GM12892 (cell line): Measurements from ENCODE around the gene CDC14A.
"Not testable (repeated sequence)": the region's sequence is repeated elsewhere in the genome, so short reads cannot be mapped to it uniquely, and the experiment has no call there.

Source experiments
- DNase-seq: peaks from one replicate; pipeline ENCODE4 v3.0.0; 2011; ENCODE audit not compliant: insufficient read length
- FAIRE-seq: peaks from 2 replicates; lab custom pipeline; 2011; peaks lifted over from hg19 to GRCh38; lab: Jason Lieb, UNC
- POLR2A ChIP-seq: IDR thresholded peaks from 2 replicates; pipeline ENCODE4 v1.6.1; 2011; ENCODE audit warnings: low read depth, low read length, control low read depth
- POLR2AphosphoS5 ChIP-seq: IDR thresholded peaks from 2 replicates; pipeline ENCODE4 v1.6.1; 2011; ENCODE audit warnings: low read depth, low read length, control low read depth
- TAF1 ChIP-seq: IDR thresholded peaks from 2 replicates; pipeline ENCODE4 v1.6.1; 2011; ENCODE audit warnings: low read depth, mild to moderate bottlenecking, control low read depth, low read length, borderline replicate concordance

CDC14A gene

DNA sequence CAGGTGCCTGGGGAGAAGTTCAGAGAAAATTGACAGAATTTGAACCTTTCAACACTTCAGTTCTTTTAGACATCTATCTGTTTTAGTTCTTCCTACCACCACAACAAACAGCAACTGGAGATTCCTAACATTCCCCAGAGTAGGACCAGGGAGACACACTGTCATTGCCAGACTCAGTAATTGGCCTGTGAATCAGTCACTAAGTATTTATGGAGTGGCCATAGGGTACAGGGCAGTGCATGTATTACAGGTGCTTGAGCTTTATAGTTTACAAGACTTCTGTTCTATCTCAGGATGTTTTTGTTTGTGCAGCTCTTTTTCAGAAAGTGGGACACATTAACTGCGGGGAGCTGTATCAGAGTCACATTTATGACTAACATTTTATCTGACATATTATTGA, 1.7 kb downstream of the CDC14A start:
- TF ChIP-seq POLR2A (no peak), POLR2AphosphoS5 (no peak), TAF1 (no peak)
- no peak for DNase-seq
- no peak for FAIRE-seq

DNA sequence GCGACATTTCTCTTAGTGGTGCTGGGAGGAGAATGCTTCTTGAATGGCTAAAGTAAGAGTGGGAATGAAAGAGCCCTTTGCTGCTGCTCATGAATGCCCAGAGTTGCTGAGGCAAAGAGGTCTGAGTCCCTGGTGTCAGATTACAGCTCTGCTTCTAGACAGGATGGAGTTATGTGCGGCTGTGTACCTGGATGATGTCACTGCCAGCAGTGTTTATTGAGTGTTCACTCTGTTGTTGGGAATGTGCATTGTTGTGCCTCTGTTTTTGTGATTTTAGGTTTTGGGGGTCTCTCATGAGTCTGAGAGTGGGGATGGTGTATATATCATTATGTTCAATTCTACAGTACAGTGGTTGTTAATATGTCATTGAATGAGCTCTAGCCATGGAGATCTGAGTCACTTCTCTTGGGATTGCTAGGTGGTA, 2.7 kb downstream of the CDC14A start:
- TF ChIP-seq TAF1 (no peak), POLR2AphosphoS5 (no peak)
- DNase-seq (no peak), FAIRE-seq (peak; percentile 27)

- TF ChIP-seq POLR2AphosphoS5 (no peak), POLR2A (no peak), TAF1 (no peak)
- no peak for FAIRE-seq
- DNase-seq = no peak
These were observed 5.9 kb downstream of the CDC14A start for GRCh38 chr1:100358210-100358609.

DNA sequence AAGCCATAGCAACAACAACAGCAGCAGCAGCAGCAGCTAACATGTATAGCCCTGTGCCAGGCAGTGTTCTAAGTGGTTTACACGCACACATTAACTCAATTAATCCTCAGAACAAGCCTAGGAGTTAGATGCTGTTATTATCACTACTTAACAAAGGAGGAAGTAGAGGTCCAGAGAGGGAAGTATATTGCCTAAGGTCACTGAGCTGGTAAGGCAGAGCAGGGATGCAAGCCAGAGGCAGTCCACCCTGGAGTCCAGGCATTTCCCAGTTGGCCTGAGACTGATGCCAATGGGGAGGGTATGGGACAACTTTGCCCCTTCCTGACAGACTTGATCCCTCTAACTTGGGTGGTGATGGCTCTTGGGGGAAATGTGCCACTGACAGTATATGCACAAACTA, 6.8 kb downstream of the CDC14A start:
- FAIRE-seq = no peak
- no peak for DNase-seq
- TF ChIP-seq POLR2AphosphoS5 (no peak), POLR2A (no peak)

DNA sequence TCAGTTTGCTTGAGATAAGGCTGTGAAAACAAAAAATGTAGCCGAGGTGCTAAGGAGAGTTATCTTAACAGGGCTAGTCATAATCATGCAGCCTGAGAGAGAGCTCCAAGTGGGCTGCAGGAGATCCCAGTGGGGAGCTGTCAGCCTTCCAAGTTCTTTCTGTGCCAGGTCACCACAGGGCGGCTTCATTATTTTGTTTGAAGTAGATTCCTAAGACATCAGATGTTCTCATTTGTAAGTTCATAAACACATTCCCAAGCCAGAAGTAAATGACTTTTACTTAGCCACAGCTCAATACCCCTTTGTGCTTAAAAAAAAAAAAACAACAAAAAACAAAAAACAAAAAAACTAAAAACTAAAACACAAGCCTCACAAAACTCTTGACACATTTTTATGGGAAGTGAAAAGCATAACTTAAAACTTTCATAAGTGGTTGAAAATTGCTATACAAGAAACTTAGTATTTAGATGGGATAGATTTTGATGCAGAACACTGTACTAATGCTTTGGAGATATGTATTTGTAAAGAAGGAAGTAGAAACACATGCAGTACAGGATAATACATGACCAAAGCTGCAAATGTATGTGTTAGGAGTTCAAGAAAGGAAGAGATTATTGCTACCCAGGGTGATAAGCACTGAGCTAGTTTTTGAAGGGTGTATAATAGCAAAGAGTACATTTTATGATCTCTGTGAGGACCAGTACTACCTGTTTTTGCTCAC, 8.6 kb downstream of the CDC14A start:
- DNase-seq (no peak), FAIRE-seq (no peak)
- TF ChIP-seq POLR2A (no peak), TAF1 (no peak), POLR2AphosphoS5 (no peak)

- no peak for FAIRE-seq
- DNase-seq = no peak
- TF ChIP-seq POLR2AphosphoS5 (no peak), TAF1 (no peak), POLR2A (no peak)
These were observed 9.3 kb downstream of the CDC14A start for GRCh38 chr1:100361511-100362089.

- no peak for DNase-seq
- no peak for FAIRE-seq
These were observed 10.6 kb downstream of the CDC14A start for GRCh38 chr1:100362821-100363466.

DNA sequence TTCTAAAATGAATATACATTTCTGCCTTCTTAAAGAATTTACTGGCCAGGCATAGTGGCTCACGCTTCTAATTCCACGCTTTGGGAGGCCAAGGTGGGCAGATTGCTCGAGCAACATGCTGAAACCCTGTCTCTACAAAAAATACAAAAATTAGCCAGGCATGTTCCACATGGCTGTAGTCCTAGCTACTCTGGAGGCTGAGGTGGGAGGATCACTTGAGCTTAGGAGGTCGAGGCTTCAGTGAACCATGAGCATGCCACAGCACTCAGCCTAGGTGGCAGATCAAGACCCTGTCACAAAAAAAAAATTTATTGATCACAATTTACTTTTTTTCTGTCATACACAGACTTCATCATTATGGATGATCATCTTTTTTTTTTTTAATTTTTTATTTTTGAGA, 11.5 kb downstream of the CDC14A start:
- DNase-seq (no peak), FAIRE-seq (no peak)
- TF ChIP-seq POLR2AphosphoS5 = no peak
- no peak for TF ChIP-seq POLR2A

More at GRCh38 chr1:100362821-100363466, 10.6 kb downstream of the CDC14A start:
- no peak for TF ChIP-seq POLR2AphosphoS5
- TF ChIP-seq TAF1 = no peak
- no peak for TF ChIP-seq POLR2A

DNA sequence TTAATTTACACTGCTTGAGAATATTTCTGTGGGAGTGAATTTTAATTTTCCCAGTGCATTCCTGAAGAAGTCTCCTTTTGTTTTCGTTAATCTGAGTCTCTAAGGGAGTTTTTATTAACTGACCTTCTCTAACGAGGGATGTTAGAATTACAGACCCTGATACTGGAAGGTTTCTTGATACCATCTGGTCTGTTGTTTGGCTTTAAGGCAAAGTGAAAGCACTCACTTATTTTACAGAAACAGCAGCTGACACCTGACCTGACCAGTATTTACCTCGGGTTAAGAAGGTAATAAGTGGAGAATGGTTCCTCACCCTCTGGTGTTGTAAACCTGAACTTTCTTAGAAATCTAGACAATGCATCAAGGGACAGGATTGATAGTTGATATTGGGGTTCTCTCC, 12.4 kb downstream of the CDC14A start:
- peak; percentile 67 for FAIRE-seq
- TF ChIP-seq POLR2A = no peak
- no peak for TF ChIP-seq TAF1
- TF ChIP-seq POLR2AphosphoS5 = no peak
- no peak for DNase-seq

- DNase-seq (no peak), FAIRE-seq (no peak)
- no peak for TF ChIP-seq TAF1
- no peak for TF ChIP-seq POLR2AphosphoS5
- TF ChIP-seq POLR2A = no peak
These were observed 13.9 kb downstream of the CDC14A start for GRCh38 chr1:100366209-100366525.

DNA sequence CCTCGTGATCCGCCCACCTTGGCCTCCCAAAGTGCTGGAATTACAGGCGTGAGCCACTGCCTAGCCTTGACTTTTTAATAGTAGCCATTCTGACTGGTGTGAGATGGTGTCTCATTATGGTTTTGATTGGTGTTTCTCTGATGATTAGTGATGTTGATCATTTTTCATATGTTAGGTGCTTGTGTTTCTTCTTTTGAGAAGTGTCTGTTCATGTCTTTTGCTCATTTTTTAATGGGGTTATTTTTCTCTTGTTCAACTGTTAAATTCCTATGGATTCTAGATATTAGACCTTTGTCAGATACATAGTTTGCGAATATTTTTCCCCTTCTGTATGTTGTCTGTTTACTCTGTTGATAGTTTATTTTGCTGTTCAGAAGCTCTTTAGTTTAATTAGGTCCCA, 17.0 kb downstream of the CDC14A start:
- not testable (repeated sequence) for FAIRE-seq, DNase-seq

DNA sequence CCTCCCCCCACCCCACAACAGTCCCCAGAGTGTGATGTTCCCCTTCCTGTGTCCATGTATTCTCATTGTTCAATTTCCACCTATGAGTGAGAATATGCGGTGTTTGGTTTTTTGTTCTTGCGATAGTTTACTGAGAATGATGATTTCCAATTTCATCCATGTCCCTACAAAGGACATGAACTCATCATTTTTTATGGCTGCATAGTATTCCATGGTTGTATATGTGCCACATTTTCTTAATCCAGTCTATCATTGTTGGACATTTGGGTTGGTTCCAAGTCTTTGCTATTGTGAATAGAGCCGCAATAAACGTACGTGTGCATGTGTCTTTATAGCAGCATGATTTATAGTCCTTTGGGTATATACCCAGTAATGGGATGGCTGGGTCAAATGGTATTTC, 21.6 kb downstream of the CDC14A start:
- DNase-seq, FAIRE-seq: not testable (repeated sequence)

GRCh38 chr1:100376890-100377289, 24.6 kb downstream of the CDC14A start:
- not testable (repeated sequence) for FAIRE-seq, DNase-seq
